Esophagus squamous epithelium (tissue), 5 donors: ENCODE measurements around the gene AP1S3. TPM values are rescaled to one million over a fixed set of nuclear protein-coding genes. Genes with fewer than 3 reads are reported as not detected.

ENCODE experiments used
- DNase-seq: peaks from one replicate; lab custom pipeline; 2025; lab: John Stamatoyannopoulos, UW
- H3K27ac ChIP-seq, 4 donors: fragments of 200-600 bp; sonication (generic); one replicate each; pipeline ENCODE4 v1.5.1; 2016 to 2019; ENCODE audit warnings: mild to moderate bottlenecking in 1 of 4
- H3K27me3 ChIP-seq, 4 donors: fragments of 200-600 bp; sonication (generic); 1 replicate in 3 of 4; 2 replicates in 1 of 4; pipeline versions ENCODE4 v1.5.1 to v1.6.0; 2017 to 2021; ENCODE audit warnings: antibody characterized with exemption in 1 of 4
- H3K36me3 ChIP-seq, 3 donors: fragments of 200-600 bp; sonication (generic); one replicate each; pipeline ENCODE4 v1.5.1; 2016 to 2019
- H3K4me1 ChIP-seq, 3 donors: fragments of 200-600 bp; sonication (generic); one replicate each; pipeline ENCODE4 v1.5.1; 2017 to 2019
- H3K4me3 ChIP-seq, 4 donors: fragments of 200-600 bp; sonication (generic); 1 replicate in 3 of 4; 2 replicates in 1 of 4; pipeline ENCODE4 v1.5.1; 2016 to 2019; ENCODE audit warnings: mild to moderate bottlenecking in 2 of 4, moderate library complexity in 1 of 4
- H3K9me3 ChIP-seq, 3 donors: fragments of 200-600 bp; sonication (generic); one replicate each; pipeline ENCODE4 v1.5.1; 2016 to 2019
- POLR2A ChIP-seq, 4 donors: fragments of 450-650 bp; IDR thresholded peaks; one replicate each; pipeline ENCODE4 v1.6.1; 2017; ENCODE audit warnings: antibody characterized with exemption in 4 of 4, mild to moderate bottlenecking in 4 of 4, moderate library complexity in 3 of 4
- WGBS, 2 donors: methylation state at CpG; one replicate each; pipeline ENCODE4 v1.1.5; 2018; 5-methylcytosine and 5-hydroxymethylcytosine counted together
- intact Hi-C: fragments of 100-400 bp; cut with DNase I; formaldehyde crosslinking; loops from one replicate; pipeline ENCODE4 v1.15.0; 2022
- total RNA-seq, 4 donors: library from RNA; depleted of rRNA; stranded (reverse); fragments of >200 nt; gene quantifications; one replicate each; pipeline ENCODE4 v1.1.0, GENCODE V29; 2016
- TF ChIP-seq, protein P1 (sequence below), 6 experiments: fragments of 450-650 bp in 4 of 6; fragments of 200-600 bp in 2 of 6; sonication (generic) in 2 of 6; IDR thresholded peaks; one replicate each; pipeline ENCODE4 v1.5.1; 2016 to 2019; ENCODE audit warnings: antibody characterized with exemption in 6 of 6, mild to moderate bottlenecking in 4 of 6, moderate library complexity in 4 of 6
- donor health status: DM: yes; HTN: yes; CAD: no.

AP1S3 gene
- total RNA-seq, 4 donors from 2014 or later: 11.3 to 27.4 (median 15.6) TPM

DNA sequence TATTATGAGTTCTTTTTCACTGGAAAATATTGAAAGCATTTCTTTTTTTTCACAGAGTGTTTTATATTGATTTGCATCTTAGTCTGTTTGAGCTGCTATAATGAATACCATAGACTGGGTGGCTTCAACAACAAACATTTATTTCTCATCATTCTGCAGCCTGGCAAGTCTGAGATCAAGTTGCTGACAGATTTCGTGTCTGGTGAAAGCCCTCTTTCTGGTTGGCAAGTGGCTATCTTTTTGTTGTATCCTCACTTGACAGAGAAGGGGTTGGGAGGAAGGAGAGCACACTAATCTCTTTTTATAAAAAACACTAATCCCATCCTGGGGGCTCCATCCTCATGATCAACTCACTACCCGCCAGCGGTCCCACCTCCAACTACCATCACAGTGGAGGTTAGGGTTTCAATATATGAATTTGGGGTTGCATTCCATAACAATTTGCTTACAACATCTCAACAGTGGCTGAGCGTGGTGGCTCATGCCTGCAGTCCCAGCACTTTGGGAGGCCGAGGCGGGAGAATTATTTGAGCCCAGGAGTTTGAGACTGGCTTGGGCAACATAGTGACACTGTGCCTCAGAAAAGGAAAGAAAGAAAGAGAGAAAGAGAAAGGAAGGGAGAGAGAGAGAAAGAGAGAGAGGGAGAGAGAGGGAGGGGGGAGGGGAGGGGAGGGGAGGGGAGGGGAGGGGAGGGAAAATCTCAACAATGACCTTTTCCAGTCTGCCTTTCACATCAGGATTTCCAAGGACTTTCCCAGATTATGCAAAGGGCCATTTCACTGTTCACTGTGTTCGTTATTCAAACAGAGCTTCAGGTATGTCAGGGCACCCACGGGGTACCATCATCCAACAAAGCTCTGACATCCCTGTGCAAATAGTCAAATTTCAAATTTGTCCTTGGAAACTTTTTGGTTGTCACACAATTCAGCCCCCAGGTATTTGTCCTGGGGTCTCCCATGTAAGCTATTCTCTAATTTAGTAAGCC is 111.1 kb downstream of the AP1S3 start:
- Histone ChIP-seq H3K27ac (peak overlapping the region; percentile 12 to 66 (median 60)), H3K27me3 (no peaks in the 10 kb centered on the region), H3K36me3 (no peaks in the 10 kb centered on the region), H3K4me3 (no peak overlapping the region), H3K9me3 (no peaks in the 10 kb centered on the region), H3K4me1 (peaks cover 0 to 37% (median 4%) of the 10 kb centered on the region in 3 donors)
- DNase-seq: no peak
- TF ChIP-seq, protein P1, sequence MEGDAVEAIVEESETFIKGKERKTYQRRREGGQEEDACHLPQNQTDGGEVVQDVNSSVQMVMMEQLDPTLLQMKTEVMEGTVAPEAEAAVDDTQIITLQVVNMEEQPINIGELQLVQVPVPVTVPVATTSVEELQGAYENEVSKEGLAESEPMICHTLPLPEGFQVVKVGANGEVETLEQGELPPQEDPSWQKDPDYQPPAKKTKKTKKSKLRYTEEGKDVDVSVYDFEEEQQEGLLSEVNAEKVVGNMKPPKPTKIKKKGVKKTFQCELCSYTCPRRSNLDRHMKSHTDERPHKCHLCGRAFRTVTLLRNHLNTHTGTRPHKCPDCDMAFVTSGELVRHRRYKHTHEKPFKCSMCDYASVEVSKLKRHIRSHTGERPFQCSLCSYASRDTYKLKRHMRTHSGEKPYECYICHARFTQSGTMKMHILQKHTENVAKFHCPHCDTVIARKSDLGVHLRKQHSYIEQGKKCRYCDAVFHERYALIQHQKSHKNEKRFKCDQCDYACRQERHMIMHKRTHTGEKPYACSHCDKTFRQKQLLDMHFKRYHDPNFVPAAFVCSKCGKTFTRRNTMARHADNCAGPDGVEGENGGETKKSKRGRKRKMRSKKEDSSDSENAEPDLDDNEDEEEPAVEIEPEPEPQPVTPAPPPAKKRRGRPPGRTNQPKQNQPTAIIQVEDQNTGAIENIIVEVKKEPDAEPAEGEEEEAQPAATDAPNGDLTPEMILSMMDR (IDR thresholded peaks at IDR 0.05): no peak
- no peak for TF ChIP-seq POLR2A (IDR thresholded peaks at IDR 0.05)
- 87 to 90% methylated on average over 6 of the region's 8 CpGs for WGBS, 2 donors
- intact Hi-C loops: no loop called here

GRCh38 chr2:223725494-223725893 is 111.9 kb downstream of the AP1S3 start:
- H3K4me3 ChIP-seq: no peak overlapping the region
- TF ChIP-seq, protein P1 (IDR thresholded peaks at IDR 0.05): no peak
- no peak for TF ChIP-seq POLR2A (IDR thresholded peaks at IDR 0.05)
- intact Hi-C loops: no loop called here
- H3K27ac ChIP-seq: peak overlapping the region; percentile 12 to 66 (median 60)
- WGBS, 2 donors: 10 to 31% methylated on average over 3 to 5 of the region's 5 CpGs
- no peaks in the 10 kb centered on the region for H3K27me3 ChIP-seq
- no peak for DNase-seq
- H3K4me1 ChIP-seq: peaks cover 0 to 37% (median 4%) of the 10 kb centered on the region in 3 donors
- H3K9me3 ChIP-seq: no peaks in the 10 kb centered on the region
- H3K36me3 ChIP-seq: no peaks in the 10 kb centered on the region

DNA sequence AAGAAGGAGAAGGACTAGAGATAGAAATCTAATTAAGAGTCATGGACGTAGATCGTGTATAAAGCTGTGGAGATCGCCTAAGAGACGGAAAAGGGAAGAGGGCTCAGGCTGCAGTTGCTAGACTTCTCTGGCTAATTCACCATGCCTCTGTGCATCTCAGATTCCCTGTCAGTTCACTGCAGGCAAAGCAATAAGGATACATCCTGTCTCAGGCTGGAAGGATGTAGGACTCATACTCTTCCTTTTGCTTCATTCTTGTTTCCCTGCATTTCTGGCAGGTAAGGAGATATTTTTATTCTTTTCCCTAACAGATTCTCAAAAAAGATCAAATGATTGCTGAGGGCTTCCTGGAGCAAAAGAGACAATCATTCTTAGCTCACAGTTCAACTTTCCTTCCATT is 112.5 kb downstream of the AP1S3 start:
- Histone ChIP-seq H3K4me1 (peaks cover 0 to 37% (median 4%) of the 10 kb centered on the region in 3 donors), H3K27ac (peak overlapping the region in 3 of 4 donors; percentile 47 to 66 (median 58)), H3K4me3 (no peak overlapping the region), H3K36me3 (no peaks in the 10 kb centered on the region), H3K27me3 (no peaks in the 10 kb centered on the region), H3K9me3 (no peaks in the 10 kb centered on the region)
- TF ChIP-seq, protein P1 (IDR thresholded peaks at IDR 0.05): no peak
- TF ChIP-seq POLR2A (IDR thresholded peaks at IDR 0.05): no peak
- DNase-seq: no peak
- intact Hi-C loops: no loop called here
- WGBS, 2 donors: 85 to 90% methylated on average over 4 of the region's 4 CpGs

GRCh38 chr2:223723954-223724411 is 113.4 kb downstream of the AP1S3 start:
- intact Hi-C loops: no loop called here

DNA sequence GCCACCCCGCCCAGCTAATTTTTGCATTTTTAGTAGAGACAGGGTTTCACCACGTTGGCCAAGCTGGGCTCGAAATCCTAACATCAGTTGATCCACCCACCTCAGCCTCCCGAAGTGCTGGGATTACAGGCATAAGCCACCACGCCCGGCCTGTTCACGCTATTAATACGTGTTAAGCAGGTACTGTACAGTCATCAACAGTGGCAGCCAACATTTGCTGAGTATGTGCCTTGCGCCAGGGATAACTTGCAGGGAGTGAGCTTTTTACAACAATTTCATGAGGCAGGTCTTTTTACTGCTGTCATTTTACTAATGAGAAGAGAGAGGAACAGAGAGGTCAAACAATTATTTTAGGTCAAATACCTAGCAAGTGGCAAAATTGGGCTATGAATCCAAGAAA is 115.2 kb downstream of the AP1S3 start:
- no peak overlapping the region for H3K4me3 ChIP-seq

More at GRCh38 chr2:223723954-223724411, 113.4 kb downstream of the AP1S3 start:
- no peak for TF ChIP-seq POLR2A (IDR thresholded peaks at IDR 0.05)
- Histone ChIP-seq H3K36me3 (no peaks in the 10 kb centered on the region), H3K4me1 (peaks cover 0 to 37% (median 4%) of the 10 kb centered on the region in 3 donors), H3K27me3 (no peaks in the 10 kb centered on the region), H3K27ac (no peak overlapping the region), H3K9me3 (no peaks in the 10 kb centered on the region), H3K4me3 (no peak overlapping the region)
- WGBS, 2 donors: 81 to 85% methylated on average over 4 to 5 of the region's 5 CpGs
- DNase-seq: no peak

More for the DNA sequence above, 115.2 kb downstream of the AP1S3 start:
- H3K27ac ChIP-seq: peak overlapping the region in 2 of 4 donors; percentile 18 to 49
- no peaks in the 10 kb centered on the region for H3K36me3 ChIP-seq
- no peak for DNase-seq
- H3K27me3 ChIP-seq: no peaks in the 10 kb centered on the region
- WGBS, 2 donors: 31 to 79% methylated on average over 7 to 9 of the region's 9 CpGs
- peaks cover 0 to 3% (median 0%) of the 10 kb centered on the region in 3 donors for H3K9me3 ChIP-seq
- peaks cover 0 to 27% (median 4%) of the 10 kb centered on the region in 3 donors for H3K4me1 ChIP-seq
- intact Hi-C loops: no loop called here
- TF ChIP-seq, protein P1 (IDR thresholded peaks at IDR 0.05): no peak
- TF ChIP-seq POLR2A (IDR thresholded peaks at IDR 0.05): no peak
